Ascending aorta (tissue), 2 donors: ENCODE data around the gene AUH. TPM values are rescaled to one million over a fixed set of nuclear protein-coding genes. Genes with fewer than 3 reads are reported as not detected.

Source experiments
- DNase-seq, 2 donors: peaks; one replicate each; pipeline ENCODE4 v3.0.0-alpha.2; 2019; ENCODE audit warnings: low spot score in 2 of 2
- H3K27ac ChIP-seq, 2 donors: fragments of 200-600 bp; sonication (generic); one replicate each; pipeline ENCODE4 v1.5.1; 2016 to 2017; ENCODE audit warnings: mild to moderate bottlenecking in 1 of 2
- H3K27me3 ChIP-seq: fragments of 200-600 bp; sonication (generic); one replicate; pipeline ENCODE4 v1.5.1; 2017
- H3K36me3 ChIP-seq, 2 donors: fragments of 200-600 bp; sonication (generic); one replicate each; pipeline ENCODE4 v1.5.1; 2016
- H3K4me1 ChIP-seq, 2 donors: fragments of 200-600 bp; sonication (generic); one replicate each; pipeline ENCODE4 v1.5.1; 2016 to 2017; ENCODE audit warnings: mild to moderate bottlenecking in 1 of 2
- H3K4me3 ChIP-seq, 2 donors: fragments of 200-600 bp; sonication (generic); one replicate each; pipeline ENCODE4 v1.5.1; 2016 to 2017; ENCODE audit warnings: mild to moderate bottlenecking in 1 of 2
- H3K9me3 ChIP-seq, 2 donors: fragments of 200-600 bp; sonication (generic); one replicate each; pipeline ENCODE4 v1.5.1; 2016
- CTCF ChIP-seq, 3 experiments: fragments of 200-600 bp in 2 of 3; fragments of 450-650 bp in 1 of 3; sonication (generic) in 2 of 3; IDR thresholded peaks; one replicate each; pipeline ENCODE4 v1.5.1; 2016 to 2019; ENCODE audit warnings: antibody characterized with exemption in 3 of 3, mild to moderate bottlenecking in 1 of 3, moderate library complexity in 1 of 3
- intact Hi-C: fragments of 100-400 bp; cut with DNase I; formaldehyde crosslinking; loops from one replicate; pipeline ENCODE4 v1.15.1; 2023
- total RNA-seq: library from RNA; depleted of rRNA; stranded (reverse); fragments of >200 nt; gene quantifications from one replicate; pipeline ENCODE4 v1.1.0, GENCODE V29; 2016

The AUH gene
- total RNA-seq, 1 donor from 2014 or later = 46.2 TPM

DNA sequence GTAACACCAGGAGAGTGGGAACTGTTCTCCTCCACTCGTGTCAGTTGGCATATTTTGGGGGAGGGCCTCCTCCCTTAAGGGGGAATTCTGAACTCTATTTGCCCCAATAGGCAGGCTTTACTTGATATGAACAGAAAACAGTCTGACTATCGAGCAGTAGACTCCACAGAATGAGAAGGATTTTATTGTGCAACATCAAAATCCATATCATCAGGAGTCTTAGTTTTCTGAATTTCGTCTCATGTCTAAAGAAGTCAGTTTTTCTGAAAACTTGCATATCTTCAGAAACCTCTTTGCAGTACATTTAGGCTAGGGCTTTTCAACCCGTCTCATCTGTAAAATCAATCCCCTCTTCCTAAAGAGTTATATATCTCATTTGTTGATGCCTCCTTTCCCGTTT, 96.2 kb downstream of the AUH start:
- H3K36me3 ChIP-seq = no peaks in the 10 kb centered on the region
- intact Hi-C loops = no loop called here
- no peaks in the 10 kb centered on the region for H3K27me3 ChIP-seq
- H3K4me3 ChIP-seq = no peak overlapping the region
- H3K9me3 ChIP-seq = no peaks in the 10 kb centered on the region
- no peaks in the 10 kb centered on the region for H3K4me1 ChIP-seq
- no peak for TF ChIP-seq CTCF (IDR thresholded peaks at IDR 0.05)
- no peak overlapping the region for H3K27ac ChIP-seq
- no peak for DNase-seq

GRCh38 chr9:91261417-91261816, 100.3 kb downstream of the AUH start:
- no peaks in the 10 kb centered on the region for H3K9me3 ChIP-seq
- H3K27ac ChIP-seq = no peak overlapping the region
- H3K27me3 ChIP-seq = no peaks in the 10 kb centered on the region
- TF ChIP-seq CTCF (IDR thresholded peaks at IDR 0.05) = no peak
- intact Hi-C loops = no loop called here
- DNase-seq = no peak
- no peaks in the 10 kb centered on the region for H3K36me3 ChIP-seq
- H3K4me1 ChIP-seq = no peaks in the 10 kb centered on the region
- no peak overlapping the region for H3K4me3 ChIP-seq

DNA sequence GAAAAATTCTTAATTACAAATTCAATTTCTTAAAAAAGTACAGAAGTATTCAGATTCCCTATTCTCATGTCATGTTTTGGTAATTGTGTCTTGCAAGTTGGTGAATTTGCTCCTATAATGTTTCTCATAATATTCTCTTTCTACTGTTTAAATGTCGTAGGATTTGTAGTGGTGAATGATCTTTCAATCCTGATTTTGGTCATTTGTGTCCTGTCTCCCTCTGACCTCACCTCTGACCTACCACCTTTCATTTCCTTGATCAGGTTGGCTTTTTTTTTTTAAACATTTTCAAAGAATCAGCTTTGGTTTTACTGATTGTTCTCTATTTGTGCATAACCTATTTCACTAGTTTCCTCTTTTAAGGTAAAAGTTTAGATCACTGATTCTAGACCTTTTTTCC, 102.6 kb downstream of the AUH start:
- no peak for TF ChIP-seq CTCF (IDR thresholded peaks at IDR 0.05)
- no peak for DNase-seq
- H3K4me1 ChIP-seq = no peaks in the 10 kb centered on the region
- intact Hi-C loops = no loop called here
- no peaks in the 10 kb centered on the region for H3K27me3 ChIP-seq
- no peak overlapping the region for H3K4me3 ChIP-seq
- no peaks in the 10 kb centered on the region for H3K9me3 ChIP-seq
- H3K36me3 ChIP-seq = no peaks in the 10 kb centered on the region
- no peak overlapping the region for H3K27ac ChIP-seq

DNA sequence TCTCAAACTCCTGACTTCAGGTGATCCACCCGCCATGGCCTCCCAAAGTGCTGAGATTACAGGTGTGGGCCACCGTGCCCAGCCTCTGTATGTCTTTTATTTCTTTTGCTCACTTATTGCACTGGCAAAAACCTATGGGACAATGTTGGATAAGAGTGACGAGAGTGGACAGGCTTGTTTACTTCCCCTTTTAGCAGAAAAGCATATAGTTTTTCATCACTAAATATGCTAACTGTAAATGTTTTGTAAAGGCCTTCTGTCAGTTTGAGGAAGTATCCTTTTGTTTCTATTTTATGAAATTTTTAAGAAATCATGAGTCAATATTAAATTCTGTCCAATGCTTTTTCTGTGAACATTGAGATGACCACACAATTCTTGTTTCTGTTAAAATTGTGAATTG, 103.3 kb downstream of the AUH start:
- no peaks in the 10 kb centered on the region for H3K27me3 ChIP-seq
- H3K4me1 ChIP-seq = no peaks in the 10 kb centered on the region
- no peak overlapping the region for H3K27ac ChIP-seq
- H3K4me3 ChIP-seq = no peak overlapping the region
- no peak for TF ChIP-seq CTCF (IDR thresholded peaks at IDR 0.05)
- no peaks in the 10 kb centered on the region for H3K36me3 ChIP-seq
- no peaks in the 10 kb centered on the region for H3K9me3 ChIP-seq
- no peak for DNase-seq
- intact Hi-C loops = no loop called here

DNA sequence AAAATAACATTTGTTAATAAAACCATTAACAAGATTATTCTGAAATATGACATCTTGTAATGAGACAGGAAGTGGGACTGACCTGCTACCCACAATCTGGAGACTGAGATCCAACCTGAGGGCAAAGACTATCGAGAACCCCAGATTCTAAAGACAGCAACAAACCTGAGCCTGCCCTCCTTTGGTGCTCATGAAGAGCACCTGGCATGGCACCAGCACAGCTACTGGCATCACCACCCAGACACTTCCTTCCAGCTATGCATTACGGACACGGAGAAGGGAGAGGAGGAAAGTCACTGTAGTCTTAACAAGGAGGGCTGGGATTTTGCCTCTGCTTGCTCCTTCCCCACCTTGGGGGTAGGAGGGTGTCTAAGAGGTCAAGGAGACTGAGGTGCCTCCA, 105.5 kb downstream of the AUH start:
- Histone ChIP-seq H3K9me3 (no peaks in the 10 kb centered on the region), H3K27me3 (no peaks in the 10 kb centered on the region), H3K4me1 (no peaks in the 10 kb centered on the region), H3K4me3 (no peak overlapping the region), H3K36me3 (no peaks in the 10 kb centered on the region), H3K27ac (no peak overlapping the region)
- TF ChIP-seq CTCF (IDR thresholded peaks at IDR 0.05) = no peak
- intact Hi-C loops = no loop called here
- no peak for DNase-seq

GRCh38 chr9:91255327-91255726, 106.4 kb downstream of the AUH start:
- no peak for DNase-seq
- intact Hi-C loops = no loop called here
- no peak overlapping the region for H3K27ac ChIP-seq
- no peak overlapping the region for H3K4me3 ChIP-seq
- H3K4me1 ChIP-seq = no peaks in the 10 kb centered on the region
- TF ChIP-seq CTCF (IDR thresholded peaks at IDR 0.05) = no peak
- no peaks in the 10 kb centered on the region for H3K36me3 ChIP-seq
- no peaks in the 10 kb centered on the region for H3K9me3 ChIP-seq
- no peaks in the 10 kb centered on the region for H3K27me3 ChIP-seq
